Sigmoid colon (tissue), 7 donors: ENCODE data around the gene CTNNA2. TPM values are rescaled to one million over a fixed set of nuclear protein-coding genes. Genes with fewer than 3 reads are reported as not detected.

ENCODE experiments used
- DNase-seq: peaks from one replicate; pipeline ENCODE4 v3.0.0-alpha.2; 2019
- H3K27ac ChIP-seq, 4 donors: fragments of 200-600 bp; sonication (generic); one replicate each; pipeline ENCODE4 v1.5.1; 2016 to 2019; ENCODE audit warnings: mild to moderate bottlenecking in 1 of 4
- H3K27me3 ChIP-seq, 3 donors: fragments of 200-600 bp; sonication (generic); one replicate each; pipeline ENCODE4 v1.5.1; 2019; ENCODE audit warnings: mild to moderate bottlenecking in 1 of 3
- H3K36me3 ChIP-seq, 4 donors: fragments of 200-600 bp; sonication (generic); one replicate each; pipeline ENCODE4 v1.5.1; 2016 to 2019
- H3K4me1 ChIP-seq, 4 donors: fragments of 200-600 bp; sonication (generic); one replicate each; pipeline ENCODE4 v1.5.1; 2017 to 2019
- H3K4me3 ChIP-seq, 4 donors: fragments of 200-600 bp; sonication (generic); one replicate each; pipeline ENCODE4 v1.5.1; 2017 to 2019; ENCODE audit warnings: mild to moderate bottlenecking in 2 of 4, moderate library complexity in 1 of 4
- H3K9me3 ChIP-seq, 4 donors: fragments of 200-600 bp in 3 of 4; sonication (generic) in 3 of 4; one replicate each; pipeline versions ENCODE4 v1.5.1 to v1.6.1; 2013 to 2019
- CTCF ChIP-seq, 4 experiments: fragments of 450-650 bp in 3 of 4; fragments of 200-600 bp in 1 of 4; IDR thresholded peaks; one replicate each; pipeline ENCODE4 v1.5.1; 2016 to 2019; ENCODE audit warnings: antibody characterized with exemption in 4 of 4, mild to moderate bottlenecking in 3 of 4, moderate library complexity in 2 of 4
- EP300 ChIP-seq, 4 donors: sonication (generic); formaldehyde crosslinking; IDR thresholded peaks; one replicate each; pipeline ENCODE4 v1.6.1; 2017; ENCODE audit warnings: antibody characterized with exemption in 4 of 4
- POLR2A ChIP-seq, 2 donors: fragments of 450-650 bp; IDR thresholded peaks; one replicate each; pipeline ENCODE4 v1.6.1; 2016; ENCODE audit warnings: antibody characterized with exemption in 2 of 2, mild to moderate bottlenecking in 2 of 2, moderate library complexity in 2 of 2
- POLR2AphosphoS5 ChIP-seq, 4 donors: sonication (generic); formaldehyde crosslinking; IDR thresholded peaks; one replicate each; pipeline ENCODE4 v1.6.1; 2017; ENCODE audit warnings: antibody characterized with exemption in 4 of 4
- WGBS, 2 donors: extraction: QIAGEN DNeasy Blood & Tissue Kit; methylation state at CpG; one replicate each; pipeline ENCODE4 v1.1.7; 2013; 5-methylcytosine and 5-hydroxymethylcytosine counted together
- intact Hi-C: fragments of 100-400 bp; cut with DNase I; formaldehyde crosslinking; loops from one replicate; pipeline ENCODE4 v1.15.1; 2023
- polyA plus RNA-seq, 3 donors: library from polyadenylated mRNA; stranded (reverse); fragments of 200-250 nt; gene quantifications; one replicate each; pipeline ENCODE4 v1.2.3, GENCODE V29; 2013
- total RNA-seq, 4 donors: library from RNA; depleted of rRNA; stranded (reverse); fragments of >200 nt; gene quantifications; one replicate each; pipeline ENCODE4 v1.1.0, GENCODE V29; 2016
- donor health status: healthy with polysubstance abuse.
- donor health status: Bipolar disorder and iron deficiency.
- donor health status: healthy.

Gene CTNNA2
- total and polyA plus RNA-seq, 7 donors, result 1.4 to 8.6 (median 3.8) TPM; not detected in 2

- H3K27me3 ChIP-seq, result no peaks in the 10 kb centered on the region
- no peak for DNase-seq
- TF ChIP-seq CTCF (IDR thresholded peaks at IDR 0.05) (no peak), POLR2A (IDR thresholded peaks at IDR 0.05) (no peak), EP300 (IDR thresholded peaks at IDR 0.05) (no peak), POLR2AphosphoS5 (IDR thresholded peaks at IDR 0.05) (no peak)
- H3K4me1 ChIP-seq, result no peaks in the 10 kb centered on the region
- H3K36me3 ChIP-seq, result no peaks in the 10 kb centered on the region
- intact Hi-C loops, result no loop called here
- H3K4me3 ChIP-seq, result no peak overlapping the region
- H3K27ac ChIP-seq, result no peak overlapping the region
- no peaks in the 10 kb centered on the region for H3K9me3 ChIP-seq
- WGBS, 2 donors, result 49 to 86% methylated on average over 6 of the region's 6 CpGs
Observed at GRCh38 chr2:80050246-80050645, 537.4 kb downstream of the CTNNA2 start.

GRCh38 chr2:80053522-80054345 lies 540.9 kb downstream of the CTNNA2 start:
- Histone ChIP-seq H3K4me1 (no peaks in the 10 kb centered on the region), H3K4me3 (no peak overlapping the region), H3K9me3 (no peaks in the 10 kb centered on the region), H3K27ac (no peak overlapping the region), H3K36me3 (no peaks in the 10 kb centered on the region), H3K27me3 (no peaks in the 10 kb centered on the region)
- DNase-seq, result no peak
- WGBS, 2 donors, result 60 to 61% methylated on average over 8 of the region's 8 CpGs
- no peak for TF ChIP-seq POLR2A (IDR thresholded peaks at IDR 0.05)
- intact Hi-C loops, result no loop called here

- TF ChIP-seq POLR2AphosphoS5 (IDR thresholded peaks at IDR 0.05) (no peak), EP300 (IDR thresholded peaks at IDR 0.05) (no peak), CTCF (IDR thresholded peaks at IDR 0.05) (no peak), POLR2A (IDR thresholded peaks at IDR 0.05) (no peak)
Observed at GRCh38 chr2:80054346-80054675, 541.5 kb downstream of the CTNNA2 start.

GRCh38 chr2:80057956-80058355 lies 545.1 kb downstream of the CTNNA2 start:
- DNase-seq, result no peak
- intact Hi-C loops, result no loop called here
- Histone ChIP-seq H3K4me1 (no peaks in the 10 kb centered on the region), H3K4me3 (no peak overlapping the region), H3K36me3 (no peaks in the 10 kb centered on the region), H3K27me3 (no peaks in the 10 kb centered on the region), H3K27ac (no peak overlapping the region), H3K9me3 (no peaks in the 10 kb centered on the region)
- 93 to 94% methylated on average over 1 of the region's 1 CpG for WGBS, 2 donors
- TF ChIP-seq POLR2A (IDR thresholded peaks at IDR 0.05) (no peak), EP300 (IDR thresholded peaks at IDR 0.05) (no peak), CTCF (IDR thresholded peaks at IDR 0.05) (no peak), POLR2AphosphoS5 (IDR thresholded peaks at IDR 0.05) (no peak)

More at GRCh38 chr2:80054346-80054675, 541.5 kb downstream of the CTNNA2 start:
- H3K4me3 ChIP-seq, result no peak overlapping the region
- no peak overlapping the region for H3K27ac ChIP-seq
- no peaks in the 10 kb centered on the region for H3K36me3 ChIP-seq
- DNase-seq, result no peak
- no peaks in the 10 kb centered on the region for H3K27me3 ChIP-seq
- WGBS, 2 donors, result 83 to 91% methylated on average over 2 of the region's 2 CpGs
- H3K9me3 ChIP-seq, result no peaks in the 10 kb centered on the region
- intact Hi-C loops, result no loop called here
- no peaks in the 10 kb centered on the region for H3K4me1 ChIP-seq

GRCh38 chr2:80058562-80058961 lies 545.7 kb downstream of the CTNNA2 start:
- H3K9me3 ChIP-seq, result no peaks in the 10 kb centered on the region
- TF ChIP-seq POLR2AphosphoS5 (IDR thresholded peaks at IDR 0.05) (no peak), CTCF (IDR thresholded peaks at IDR 0.05) (no peak), EP300 (IDR thresholded peaks at IDR 0.05) (no peak), POLR2A (IDR thresholded peaks at IDR 0.05) (no peak)
- no peaks in the 10 kb centered on the region for H3K4me1 ChIP-seq
- no peak overlapping the region for H3K27ac ChIP-seq
- no peaks in the 10 kb centered on the region for H3K36me3 ChIP-seq
- WGBS, 2 donors, result 86 to 90% methylated on average over 4 of the region's 4 CpGs
- DNase-seq, result no peak
- H3K4me3 ChIP-seq, result no peak overlapping the region
- intact Hi-C loops, result no loop called here
- H3K27me3 ChIP-seq, result no peaks in the 10 kb centered on the region
